DMS153 treated with DMSO at 0.1 percent for 48 hours (cell line): ENCODE results near the gene ANXA11.

Experiments used
- DNase-seq: peaks from one replicate; lab custom pipeline; 2025; ENCODE audit not compliant: unreplicated experiment; lab: John Stamatoyannopoulos, UW

The ANXA11 gene

DNA sequence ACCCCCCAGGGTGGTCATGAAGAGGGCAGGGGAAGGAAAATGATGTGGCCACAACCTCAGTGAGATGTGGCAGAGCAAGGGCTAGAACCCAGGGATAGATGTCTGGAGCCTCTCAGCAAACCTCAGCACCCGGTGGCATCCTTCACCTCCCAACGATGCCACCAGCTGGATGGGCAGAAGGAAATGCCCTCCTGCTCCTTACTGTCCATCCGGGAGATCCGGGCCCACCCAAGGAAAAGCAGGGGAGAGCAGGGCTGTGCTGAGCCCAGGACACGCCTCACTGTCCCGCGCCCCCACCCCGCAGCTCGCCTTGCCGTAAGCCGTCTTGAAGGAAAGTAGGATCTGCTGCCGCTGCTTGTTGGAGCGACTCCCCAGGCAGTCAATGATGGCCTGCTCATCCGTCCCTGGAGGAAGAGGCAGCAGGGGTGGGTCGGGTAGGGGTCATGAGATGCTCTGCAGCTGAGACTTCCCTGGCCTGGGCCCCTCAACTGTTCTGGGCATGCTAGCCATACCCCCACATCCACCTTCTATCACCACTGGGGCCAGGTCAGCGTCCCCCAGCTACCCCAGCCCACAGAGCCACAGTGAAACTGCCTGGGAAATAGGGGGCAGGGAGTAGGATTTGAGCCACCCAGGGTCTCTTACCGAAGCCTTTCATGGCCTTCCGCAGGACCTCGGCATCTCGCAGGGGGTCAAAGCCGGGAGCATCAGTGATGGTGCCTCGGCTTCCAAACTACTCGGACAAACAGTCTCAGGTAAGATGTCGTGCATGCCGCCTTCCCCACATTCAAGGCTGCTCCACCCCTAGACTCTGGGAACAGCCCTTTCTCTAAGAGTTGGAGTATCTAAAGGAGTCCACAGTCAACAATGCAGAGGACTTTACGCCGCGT lies 38.5 kb downstream of the ANXA11 start:
- DNase-seq: no peak

DNA sequence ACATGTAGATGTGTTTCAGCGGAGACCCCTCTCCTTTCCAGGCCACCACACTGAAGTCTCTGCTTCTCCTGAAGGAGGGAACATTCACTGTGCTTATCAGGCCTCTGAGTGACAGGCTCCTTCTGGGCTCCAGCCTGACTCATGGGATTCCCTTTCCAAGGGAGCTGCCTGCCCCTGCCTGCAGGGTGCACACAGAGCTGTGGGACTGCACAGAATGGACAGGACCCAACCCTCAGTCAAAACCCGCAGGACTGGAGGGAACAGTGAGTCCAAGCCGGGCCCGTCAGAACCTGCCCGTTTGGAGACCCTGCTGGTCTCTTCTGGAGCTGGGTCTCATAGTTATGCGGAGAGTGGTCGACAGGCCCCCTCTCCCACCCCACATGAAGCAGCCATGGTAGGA lies 40.2 kb downstream of the ANXA11 start:
- no peak for DNase-seq

DNA sequence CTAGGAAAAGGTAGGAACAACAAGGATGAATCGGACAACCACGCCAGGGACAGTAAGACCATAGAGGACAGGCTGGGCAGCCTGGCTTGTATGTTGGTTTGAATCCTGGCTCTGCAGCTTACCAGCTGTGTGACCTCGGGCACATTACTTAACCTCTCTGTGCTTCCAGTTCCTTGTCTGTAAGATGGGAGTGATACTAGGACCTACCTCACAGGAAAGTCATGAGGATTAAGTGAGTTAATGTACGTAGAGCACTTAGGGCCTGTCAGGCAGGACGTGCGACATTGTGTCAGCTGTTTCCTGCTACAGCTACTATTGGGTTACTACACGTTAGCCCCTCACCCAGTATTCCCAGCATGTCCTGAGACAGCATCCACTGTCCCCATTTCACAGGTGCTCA lies 40.7 kb downstream of the ANXA11 start:
- DNase-seq: no peak

- no peak for DNase-seq
Observed at GRCh38 chr10:80163741-80164341, 41.5 kb downstream of the ANXA11 start.

- DNase-seq: peak; percentile 4
Observed at GRCh38 chr10:80161321-80162083, 43.8 kb downstream of the ANXA11 start.

DNA sequence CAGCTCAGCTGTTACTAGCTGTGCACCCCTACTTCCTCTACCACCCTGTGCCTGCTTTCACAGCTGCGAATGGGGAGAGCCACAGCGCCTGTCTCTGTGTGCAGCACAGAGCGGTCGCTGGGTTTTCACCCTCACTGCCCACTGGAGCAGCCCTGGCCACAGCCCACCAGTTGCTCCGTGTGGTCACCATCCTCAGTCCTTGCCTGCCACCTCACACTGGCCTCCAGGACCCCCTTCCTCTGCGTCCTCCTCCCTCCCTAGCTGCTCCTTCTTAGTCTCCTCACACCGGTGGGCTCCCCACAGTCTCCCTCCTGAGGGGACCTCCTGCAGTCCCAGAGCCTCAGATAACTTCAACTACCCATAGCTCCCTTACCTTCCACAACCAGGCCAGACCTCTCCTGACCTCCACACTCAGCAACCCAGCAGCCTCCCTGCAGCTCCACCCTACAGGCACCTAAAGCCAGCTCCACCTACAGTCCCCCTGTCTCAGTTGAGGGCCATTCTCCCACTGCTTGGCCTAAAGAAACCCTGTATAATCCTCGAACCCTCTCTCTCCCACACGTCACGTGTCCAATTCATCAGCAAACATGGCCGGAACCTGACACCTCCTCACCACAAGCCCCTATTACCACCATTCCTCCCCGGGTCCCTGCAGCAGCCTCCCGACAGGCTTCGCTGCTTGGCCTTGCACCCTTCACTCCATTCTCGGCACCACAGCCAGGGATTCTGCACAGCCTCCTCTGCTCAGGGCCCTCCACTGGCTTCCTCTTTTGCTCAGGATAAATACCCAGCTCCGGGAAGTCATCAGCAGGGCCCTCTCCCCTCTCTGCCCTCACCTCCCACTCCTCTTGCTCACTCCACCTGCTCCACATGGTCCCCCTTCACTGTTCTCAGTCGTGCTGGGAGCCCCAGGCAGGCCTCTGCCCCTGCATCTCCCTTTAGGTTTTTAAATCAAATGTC lies 44.7 kb downstream of the ANXA11 start:
- no peak for DNase-seq

- no peak for DNase-seq
Observed at GRCh38 chr10:80159166-80159873, 46.0 kb downstream of the ANXA11 start.

- DNase-seq: peak; percentile 74
Observed at GRCh38 chr10:80158598-80159127, 46.7 kb downstream of the ANXA11 start.

- DNase-seq: no peak
Observed at GRCh38 chr10:80158126-80158525, 47.2 kb downstream of the ANXA11 start.

DNA sequence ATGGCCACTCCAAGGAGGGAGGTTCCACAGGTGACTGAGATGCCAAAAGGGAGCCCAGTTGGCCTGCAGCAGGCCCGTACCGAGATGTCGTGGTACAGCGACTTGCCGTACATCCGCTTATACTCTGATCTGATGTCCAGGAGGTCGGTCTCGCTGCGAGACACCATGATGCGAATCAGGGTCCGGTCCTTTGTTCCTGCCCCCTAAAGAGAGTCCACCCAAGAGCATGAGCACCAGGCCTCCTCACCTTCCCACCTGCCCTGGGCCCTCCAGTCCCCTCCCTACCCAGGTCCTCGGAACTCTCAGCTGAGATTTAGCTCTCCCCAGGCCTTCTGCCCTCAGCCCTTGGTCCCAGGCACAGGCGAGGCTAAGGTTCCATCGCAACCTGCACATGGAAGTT lies 47.8 kb downstream of the ANXA11 start:
- DNase-seq: no peak

GRCh38 chr10:80156216-80156615 lies 49.1 kb downstream of the ANXA11 start:
- DNase-seq: no peak

DNA sequence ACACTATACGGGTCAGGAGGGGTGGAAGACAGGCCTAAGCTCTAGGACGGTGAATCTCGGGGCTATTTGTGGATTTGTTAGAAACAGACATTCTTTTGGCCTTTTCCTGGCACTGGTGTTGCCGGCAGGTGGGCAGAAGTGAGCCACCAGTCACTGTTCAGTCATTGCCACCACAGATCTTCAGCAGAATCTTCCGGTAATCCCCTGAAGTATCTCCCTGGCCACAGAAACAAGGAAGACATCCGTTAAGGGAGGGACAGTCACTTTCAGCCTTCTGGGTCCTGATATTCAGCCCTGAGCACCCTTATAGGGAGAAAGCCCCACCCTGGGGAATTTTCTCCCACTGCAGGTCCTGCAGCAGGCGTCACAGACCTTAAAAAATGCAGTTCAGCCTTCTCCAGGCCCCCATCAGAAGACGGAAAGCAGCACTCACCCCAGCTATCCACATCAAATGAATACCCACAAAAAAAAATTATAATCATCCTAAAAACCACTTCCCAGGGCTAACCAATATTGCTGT lies 49.6 kb downstream of the ANXA11 start:
- no peak for DNase-seq

DNA sequence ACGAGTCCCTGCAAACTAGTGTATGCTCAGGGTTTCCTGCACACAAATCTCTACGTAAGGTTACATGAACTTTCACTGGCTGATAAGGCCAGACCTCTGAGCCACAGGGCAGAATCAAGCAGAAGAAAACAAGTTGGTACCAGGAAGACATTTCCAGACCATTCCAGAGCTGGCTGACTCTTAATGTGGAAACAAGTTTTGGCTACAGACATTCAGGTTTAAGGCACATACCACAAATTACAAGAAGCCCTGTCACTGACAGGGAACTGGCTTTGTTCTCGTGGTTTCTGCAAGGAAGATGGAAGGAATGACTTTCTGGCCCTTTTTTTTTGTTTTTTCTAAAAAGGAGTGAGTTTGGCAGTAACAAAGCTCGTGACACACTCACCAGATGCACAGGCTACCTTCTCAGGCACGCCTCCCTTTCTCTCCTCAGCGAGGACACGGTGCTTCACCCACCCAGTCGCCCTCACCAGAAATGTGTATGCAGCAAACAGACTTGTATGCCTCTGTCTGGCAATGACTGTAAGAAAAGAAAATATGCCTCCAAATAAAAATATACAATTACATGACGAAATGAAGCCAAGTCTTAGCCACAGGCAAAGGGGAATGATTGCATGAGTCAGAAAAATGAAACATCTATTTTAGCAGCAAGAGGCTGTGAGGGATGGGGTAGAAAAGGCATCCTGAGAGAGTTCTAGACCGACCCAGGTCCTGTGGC lies 50.2 kb downstream of the ANXA11 start:
- no peak for DNase-seq

DNA sequence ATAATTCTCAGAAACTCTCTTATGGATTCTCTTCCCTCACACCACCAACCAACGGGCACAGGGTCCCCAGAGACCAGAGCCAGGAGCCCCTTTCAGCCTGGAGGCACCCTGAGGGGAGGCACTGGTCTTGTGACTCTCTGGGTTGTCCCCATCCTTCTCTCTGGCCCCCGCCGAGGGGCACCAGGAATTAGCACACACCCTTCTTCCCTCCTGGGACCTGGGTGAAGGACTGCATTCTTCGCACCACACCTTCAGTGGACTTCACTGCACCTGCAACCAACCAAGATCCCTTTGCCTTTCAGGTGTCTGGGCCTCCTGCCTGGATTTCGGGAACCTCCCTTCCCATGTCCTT lies 50.7 kb downstream of the ANXA11 start:
- DNase-seq: no peak

GRCh38 chr10:80153460-80153859 lies 51.9 kb downstream of the ANXA11 start:
- no peak for DNase-seq

GRCh38 chr10:80152820-80153219 lies 52.5 kb downstream of the ANXA11 start:
- no peak for DNase-seq

GRCh38 chr10:80150172-80150571 lies 55.2 kb downstream of the ANXA11 start:
- no peak for DNase-seq

DNA sequence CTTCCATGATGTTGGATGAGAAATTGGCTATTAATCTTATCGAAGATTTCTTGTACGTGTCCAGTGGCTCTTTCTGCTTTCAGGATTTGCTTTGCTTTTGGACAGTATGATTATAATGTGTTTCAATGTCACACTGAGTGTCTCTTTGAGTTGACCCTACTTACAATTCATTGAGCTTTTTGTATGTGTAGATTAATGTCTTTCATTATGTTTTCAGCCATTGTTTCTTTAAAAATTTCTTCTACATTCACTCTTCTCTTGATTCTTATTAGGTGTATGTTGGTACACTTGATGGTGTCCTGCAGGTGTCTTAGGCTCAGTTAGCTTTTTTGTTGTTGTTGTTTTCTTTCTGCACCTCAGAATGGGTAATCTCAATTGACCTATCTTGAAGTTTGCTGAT lies 56.2 kb downstream of the ANXA11 start:
- DNase-seq: no peak

- no peak for DNase-seq
Observed at GRCh38 chr10:80148166-80148805, 57.1 kb downstream of the ANXA11 start.
